ENCODE data around the gene DIRAS1. TPM values are rescaled to one million over a fixed set of nuclear protein-coding genes. Genes with fewer than 3 reads are reported as not detected.

Gene DIRAS1
- total RNA-seq, 2 experiments from 2014 or later = not detected

- ATAC-seq (ENCODE audit: poor library complexity) (no peak), DNase-seq (no peak)
- intact Hi-C loops (cut with DNase I, micrococcal nuclease) = no loop called here
- Mint-ChIP-seq H3K27ac (no peak overlapping the region), H3K4me3 (no peak overlapping the region), H3K27me3 (no peaks in the 10 kb centered on the region), H3K4me1 (ENCODE audit: low read depth) (no peaks in the 10 kb centered on the region), H3K36me3 (ENCODE audit: low read depth) (no peaks in the 10 kb centered on the region), H3K9me3 (no peaks in the 10 kb centered on the region)
- Histone ChIP-seq H3K27me3 (ENCODE audit: control insufficient read depth in 1 of 2, insufficient read depth in 2 of 2, low read length in 2 of 2) (no peaks in the 10 kb centered on the region), H3K27ac (ENCODE audit: low read depth in 1 of 2, low read length in 2 of 2) (no peak overlapping the region), H3K36me3 (ENCODE audit: insufficient read depth, low read length) (peaks cover 20% of the 10 kb centered on the region), H3K9me3 (ENCODE audit: control insufficient read depth in 1 of 2, insufficient read depth in 1 of 2, low read length in 2 of 2) (no peaks in the 10 kb centered on the region), H3K4me3 (ENCODE audit: low read length) (no peak overlapping the region), H3K4me1 (ENCODE audit: insufficient read depth, low read length) (peaks cover 6% of the 10 kb centered on the region)
- no peak for TF ChIP-seq CTCF (IDR thresholded peaks at IDR 0.05)
- CTCF ChIA-PET = interaction anchor here (2.6 kb wide), 1 partner anchor 103 kb away, joined by 58 read pairs; no protein-coding TSS in a partner anchor
- POLR2A ChIA-PET = no interaction called here
Observed at GRCh38 chr19:2750808-2751437, 29.8 kb upstream of the DIRAS1 start.

DNA sequence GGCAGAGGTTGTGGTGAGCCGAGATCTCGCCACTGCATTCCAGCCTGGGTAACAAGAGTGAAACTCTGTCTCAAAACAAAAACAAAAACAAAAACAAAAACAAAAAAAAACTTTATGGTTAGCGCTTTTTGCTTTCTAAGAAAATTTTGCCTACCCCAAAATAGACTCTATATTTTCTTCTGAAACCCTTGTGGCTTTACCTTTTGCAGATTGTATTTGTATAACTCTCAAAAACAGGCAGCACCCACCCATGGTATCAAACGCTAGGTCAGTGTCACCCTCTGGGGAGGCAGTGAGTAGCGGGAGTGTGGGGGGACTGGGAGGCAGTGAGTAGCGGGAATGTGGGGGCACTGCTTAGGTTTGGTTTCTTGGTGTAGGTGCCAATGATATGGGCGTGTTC lies 26.2 kb upstream of the DIRAS1 start:
- ChIA-PET POLR2A (no interaction called here), CTCF (no interaction called here)
- Mint-ChIP-seq H3K4me3 (no peak overlapping the region), H3K27me3 (peaks cover 15% of the 10 kb centered on the region), H3K4me1 (ENCODE audit: low read depth) (no peaks in the 10 kb centered on the region), H3K9me3 (no peaks in the 10 kb centered on the region), H3K27ac (no peak overlapping the region), H3K36me3 (ENCODE audit: low read depth) (no peaks in the 10 kb centered on the region)
- H3K27me3 ChIP-seq (ENCODE audit: control insufficient read depth in 1 of 2, insufficient read depth in 2 of 2, low read length in 2 of 2) = no peaks in the 10 kb centered on the region
- H3K4me1 ChIP-seq (ENCODE audit: insufficient read depth, low read length) = peaks cover 6% of the 10 kb centered on the region
- DNase-seq (no peak), ATAC-seq (ENCODE audit: poor library complexity) (no peak)
- H3K36me3 ChIP-seq (ENCODE audit: insufficient read depth, low read length) = no peaks in the 10 kb centered on the region
- intact Hi-C loops (cut with DNase I, micrococcal nuclease) = no loop called here
- H3K27ac ChIP-seq (ENCODE audit: low read depth in 1 of 2, low read length in 2 of 2) = no peak overlapping the region
- no peak overlapping the region for H3K4me3 ChIP-seq (ENCODE audit: low read length)
- no peaks in the 10 kb centered on the region for H3K9me3 ChIP-seq (ENCODE audit: control insufficient read depth in 1 of 2, insufficient read depth in 1 of 2, low read length in 2 of 2)
- no peak for TF ChIP-seq CTCF (IDR thresholded peaks at IDR 0.05)

DNA sequence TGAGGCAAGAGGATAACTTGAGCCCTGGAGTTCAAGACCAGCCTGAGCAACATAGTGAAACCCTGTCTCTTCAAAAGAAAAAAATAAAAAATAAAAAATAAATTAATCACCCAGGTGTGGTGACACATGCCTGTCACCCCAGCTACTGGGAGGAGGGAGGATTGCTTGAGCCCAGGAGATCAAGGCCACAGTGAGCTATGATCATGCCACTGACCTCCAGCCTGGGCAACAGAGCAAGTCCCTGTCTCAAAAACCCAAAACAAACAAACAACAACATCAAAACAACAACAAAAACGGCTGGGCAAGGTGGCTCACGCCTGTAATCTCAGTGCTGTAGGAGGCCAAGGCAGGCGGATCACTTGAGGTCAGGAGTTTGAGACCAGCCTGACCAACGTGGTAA lies 22.9 kb upstream of the DIRAS1 start:
- ATAC-seq (ENCODE audit: poor library complexity) (no peak), DNase-seq (no peak)
- TF ChIP-seq CTCF (IDR thresholded peaks at IDR 0.05) = no peak

More for the DNA sequence above, 22.9 kb upstream of the DIRAS1 start:
- H3K36me3 ChIP-seq (ENCODE audit: insufficient read depth, low read length) = no peaks in the 10 kb centered on the region
- no peaks in the 10 kb centered on the region for H3K36me3 Mint-ChIP-seq (ENCODE audit: low read depth)
- POLR2A ChIA-PET = interaction anchor here (0.6 kb wide), 1 partner anchor 218 kb away, joined by 3 read pairs; no protein-coding TSS in a partner anchor
- CTCF ChIA-PET = no interaction called here
- intact Hi-C loops (cut with DNase I, micrococcal nuclease) = loop anchor here in 1 of 2 experiments (5.0 kb wide), 2 partner anchors 203 to 287 kb away; partner anchors contain the start of gene LMNB2
- peaks cover 14% of the 10 kb centered on the region for H3K4me1 ChIP-seq (ENCODE audit: insufficient read depth, low read length)
- H3K9me3 ChIP-seq (ENCODE audit: control insufficient read depth in 1 of 2, insufficient read depth in 1 of 2, low read length in 2 of 2) = no peaks in the 10 kb centered on the region
- no peak overlapping the region for H3K27ac ChIP-seq (ENCODE audit: low read depth in 1 of 2, low read length in 2 of 2)
- no peak overlapping the region for H3K4me3 ChIP-seq (ENCODE audit: low read length)
- H3K27ac Mint-ChIP-seq = no peak overlapping the region
- no peak overlapping the region for H3K4me3 Mint-ChIP-seq
- H3K9me3 Mint-ChIP-seq = no peaks in the 10 kb centered on the region
- H3K27me3 ChIP-seq (ENCODE audit: control insufficient read depth in 1 of 2, insufficient read depth in 2 of 2, low read length in 2 of 2) = peaks cover 4 to 5% of the 10 kb centered on the region in 2 experiments
- peaks cover 25% of the 10 kb centered on the region for H3K27me3 Mint-ChIP-seq
- peaks cover 10% of the 10 kb centered on the region for H3K4me1 Mint-ChIP-seq (ENCODE audit: low read depth)

Measured in CD4-positive, alpha-beta T cell (primary cell).